Body of pancreas (tissue), 4 donors: ENCODE measurements around the gene SH3BP1. TPM values are rescaled to one million over a fixed set of nuclear protein-coding genes. Genes with fewer than 3 reads are reported as not detected.
"Not testable (repeated sequence)": the region's sequence is repeated elsewhere in the genome, so short reads cannot be mapped to it uniquely, and the experiment has no call there.

Experiments used
- ATAC-seq: fragments of 150-250 bp; one replicate; pipeline ENCODE4 v1.9.1; 2016
- DNase-seq, 4 donors: peaks; one replicate each; pipeline ENCODE4 v3.0.0-alpha.2; 2019
- H3K27ac ChIP-seq, 4 donors: fragments of 200-600 bp; sonication (generic); 1 replicate in 3 of 4; 2 replicates in 1 of 4; pipeline versions ENCODE4 v1.5.1 to v1.6.1; 2016 to 2019; ENCODE audit warnings: mild to moderate bottlenecking in 1 of 4, mixed read lengths in 1 of 4, moderate library complexity in 1 of 4
- H3K27me3 ChIP-seq, 2 donors: fragments of 200-600 bp; sonication (generic); one replicate each; pipeline ENCODE4 v1.6.0; 2016; ENCODE audit warnings: mild to moderate bottlenecking in 1 of 2
- H3K36me3 ChIP-seq, 2 donors: fragments of 200-600 bp; sonication (generic); replicated peaks in 1 of 2; 2 replicates each; pipeline ENCODE4 v1.5.1; 2016; ENCODE audit warnings: low read depth in 2 of 2; ENCODE audit not compliant: insufficient read depth in 1 of 2
- H3K4me1 ChIP-seq: fragments of 200-600 bp; sonication (generic); one replicate; pipeline ENCODE4 v1.6.0; 2016
- H3K4me3 ChIP-seq, 2 donors: fragments of 200-600 bp; sonication (generic); 1 replicate in 1 of 2; 2 replicates in 1 of 2; pipeline ENCODE4 v1.5.1; 2016 to 2019
- H3K9me3 ChIP-seq, 3 donors: fragments of 200-600 bp; sonication (generic); 1 replicate in 2 of 3; 2 replicates in 1 of 3; pipeline ENCODE4 v1.5.1; 2016
- CTCF ChIP-seq, 7 experiments: fragments of 450-650 bp in 4 of 7; fragments of 200-600 bp in 3 of 7; sonication (generic) in 3 of 7; IDR thresholded peaks; one replicate each; pipeline ENCODE4 v1.5.1; 2016 to 2019; ENCODE audit warnings: antibody characterized with exemption in 7 of 7
- POLR2A ChIP-seq, 3 donors: fragments of 450-650 bp; IDR thresholded peaks; one replicate each; pipeline ENCODE4 v1.6.1; 2016; ENCODE audit warnings: antibody characterized with exemption in 3 of 3, mild to moderate bottlenecking in 2 of 3
- WGBS, 2 donors: methylation state at CpG; one replicate each; pipeline ENCODE4 v1.1.5; 2017; 5-methylcytosine and 5-hydroxymethylcytosine counted together
- intact Hi-C: fragments of 100-400 bp; cut with DNase I; formaldehyde crosslinking; loops from one replicate; pipeline ENCODE4 v1.15.1; 2023
- total RNA-seq, 2 donors: library from RNA; depleted of rRNA; stranded (reverse); fragments of >200 nt; gene quantifications; one replicate each; pipeline ENCODE4 v1.1.0, GENCODE V29; 2016

The SH3BP1 gene
- total RNA-seq, 2 donors from 2014 or later, result 2.0 to 40.0 TPM

GRCh38 chr22:37601203-37601539 lies 38.3 kb upstream of the SH3BP1 start:
- H3K27me3 ChIP-seq, result no peaks in the 10 kb centered on the region
- ATAC-seq, result no peak
- WGBS, 2 donors, result 5 to 18% methylated on average over 4 of the region's 4 CpGs
- H3K9me3 ChIP-seq, result no peaks in the 10 kb centered on the region
- H3K4me1 ChIP-seq, result peaks cover 26% of the 10 kb centered on the region
- peak overlapping the region; percentile 81 to 86 (median 82) for H3K27ac ChIP-seq
- no peak for TF ChIP-seq POLR2A (IDR thresholded peaks at IDR 0.05)
- no peak for TF ChIP-seq CTCF (IDR thresholded peaks at IDR 0.05)
- no peak for DNase-seq
- no peaks in the 10 kb centered on the region for H3K36me3 ChIP-seq
- intact Hi-C loops, result no loop called here
- no peak overlapping the region for H3K4me3 ChIP-seq

- Histone ChIP-seq H3K36me3 (no peaks in the 10 kb centered on the region), H3K27ac (peak overlapping the region; percentile 82 to 89 (median 84)), H3K4me1 (peaks cover 32% of the 10 kb centered on the region), H3K4me3 (no peak overlapping the region), H3K27me3 (no peaks in the 10 kb centered on the region), H3K9me3 (no peaks in the 10 kb centered on the region)
- 15 to 29% methylated on average over 14 of the region's 14 CpGs for WGBS, 2 donors
- intact Hi-C loops, result no loop called here
- peak; percentile 82 to 94 (median 90) for DNase-seq
- peak; percentile 96 for ATAC-seq
- TF ChIP-seq CTCF (IDR thresholded peaks at IDR 0.05) (no peak), POLR2A (IDR thresholded peaks at IDR 0.05) (peak in 2 of 3 donors; percentile 51 to 63)
Measured at GRCh38 chr22:37601540-37602442, 37.7 kb upstream of the SH3BP1 start.

- DNase-seq, H3K4me3 ChIP-seq, H3K36me3 ChIP-seq, intact Hi-C loops, ATAC-seq, H3K27me3 ChIP-seq, H3K9me3 ChIP-seq: not testable (repeated sequence)
- H3K4me1 ChIP-seq, result peaks cover 41% of the 10 kb centered on the region
- peak overlapping the region in 3 of 4 donors; percentile 82 to 86 (median 82) for H3K27ac ChIP-seq
- WGBS, 2 donors, result 89 to 93% methylated on average over 5 of the region's 5 CpGs
Measured at GRCh38 chr22:37602546-37603277, 36.8 kb upstream of the SH3BP1 start.

- TF ChIP-seq CTCF (IDR thresholded peaks at IDR 0.05) (no peak), POLR2A (IDR thresholded peaks at IDR 0.05) (no peak)
- H3K36me3 ChIP-seq, result no peaks in the 10 kb centered on the region
Measured at GRCh38 chr22:37604074-37604473, 35.4 kb upstream of the SH3BP1 start.

GRCh38 chr22:37604875-37605274 lies 34.6 kb upstream of the SH3BP1 start:
- ATAC-seq (no peak), DNase-seq (no peak)
- no peak for TF ChIP-seq CTCF (IDR thresholded peaks at IDR 0.05)
- TF ChIP-seq POLR2A (IDR thresholded peaks at IDR 0.05), result no peak
- Histone ChIP-seq H3K4me1 (peaks cover 47% of the 10 kb centered on the region), H3K4me3 (no peak overlapping the region), H3K9me3 (no peaks in the 10 kb centered on the region), H3K36me3 (no peaks in the 10 kb centered on the region), H3K27ac (no peak overlapping the region), H3K27me3 (no peaks in the 10 kb centered on the region)
- intact Hi-C loops, result no loop called here
- WGBS, 2 donors, result 67 to 79% methylated on average over 5 of the region's 5 CpGs

More at GRCh38 chr22:37604074-37604473, 35.4 kb upstream of the SH3BP1 start:
- intact Hi-C loops, result no loop called here
- Histone ChIP-seq H3K27ac (no peak overlapping the region), H3K4me3 (no peak overlapping the region), H3K4me1 (peaks cover 44% of the 10 kb centered on the region), H3K9me3 (no peaks in the 10 kb centered on the region), H3K27me3 (no peaks in the 10 kb centered on the region)
- no peak for DNase-seq
- WGBS, 2 donors, result 92 to 96% methylated on average over 6 of the region's 6 CpGs
- ATAC-seq, result no peak
